HepG2 (cell line): ENCODE measurements around the gene POLR1H. TPM values are rescaled to one million over a fixed set of nuclear protein-coding genes. Genes with fewer than 3 reads are reported as not detected.

Experiments used
- AKAP8 ChIP-seq: sonication (generic); formaldehyde crosslinking; IDR thresholded peaks from 2 replicates; pipeline ENCODE4 v1.5.1; 2020; ENCODE audit warnings: mild to moderate bottlenecking, missing genetic modification reagents
- ARID5B ChIP-seq: IDR thresholded peaks from 2 replicates; pipeline ENCODE4 v1.4.0; 2020; ENCODE audit warnings: mild to moderate bottlenecking, missing genetic modification reagents
- ARNT2 ChIP-seq: sonication (generic); formaldehyde crosslinking; IDR thresholded peaks from 2 replicates; pipeline ENCODE4 v1.8.0; 2022; ENCODE audit warnings: mild to moderate bottlenecking, low read depth, missing genetic modification reagents, moderate library complexity
- FOXP4 ChIP-seq: sonication (generic); formaldehyde crosslinking; IDR thresholded peaks from 2 replicates; pipeline ENCODE4 v1.4.0; 2020; ENCODE audit warnings: missing genetic modification reagents
- HDAC1 ChIP-seq: sonication (generic); formaldehyde crosslinking; IDR thresholded peaks from 2 replicates; pipeline ENCODE4 v1.5.1; 2020; ENCODE audit warnings: mild to moderate bottlenecking, missing genetic modification reagents
- JARID2 ChIP-seq: sonication (generic); formaldehyde crosslinking; IDR thresholded peaks from 2 replicates; pipeline ENCODE4 v1.8.1; 2023; ENCODE audit warnings: missing genetic modification reagents, inconsistent platforms; ENCODE audit not compliant: insufficient replicate concordance
- KAT8 ChIP-seq: IDR thresholded peaks from 2 replicates; pipeline ENCODE4 v1.6.1; 2016; ENCODE audit warnings: missing genetic modification reagents, missing compliant biosample characterization
- MEF2D ChIP-seq: sonication (generic); formaldehyde crosslinking; IDR thresholded peaks from 2 replicates; pipeline ENCODE4 v1.5.1; 2020; ENCODE audit warnings: mild to moderate bottlenecking, missing genetic modification reagents
- NKX3-1 ChIP-seq: sonication (generic); formaldehyde crosslinking; IDR thresholded peaks from 2 replicates; pipeline ENCODE4 v1.5.0; 2020; ENCODE audit warnings: missing genetic modification reagents
- SOX6 ChIP-seq, 2 experiments: fragments of 450-650 bp in 1 of 2; sonication (generic) in 1 of 2; formaldehyde crosslinking in 1 of 2; IDR thresholded peaks; 2 replicates each; pipeline versions ENCODE4 v1.4.0 to v1.6.1; 2017 to 2020; ENCODE audit warnings: antibody characterized with exemption in 1 of 2, mild to moderate bottlenecking in 1 of 2, missing genetic modification reagents in 1 of 2
- TARDBP ChIP-seq: sonication (generic); formaldehyde crosslinking; IDR thresholded peaks from 2 replicates; pipeline ENCODE4 v1.8.0; 2022; ENCODE audit warnings: mild to moderate bottlenecking, missing genetic modification reagents
- ZBTB34 ChIP-seq: sonication (generic); formaldehyde crosslinking; IDR thresholded peaks from 2 replicates; pipeline ENCODE4 v1.8.0; 2022; ENCODE audit warnings: mild to moderate bottlenecking, missing genetic modification reagents
- ZBTB7B ChIP-seq: sonication (generic); formaldehyde crosslinking; IDR thresholded peaks from 2 replicates; pipeline ENCODE4 v1.4.0; 2020; ENCODE audit warnings: missing genetic modification reagents
- ZNF180 ChIP-seq: sonication (generic); formaldehyde crosslinking; IDR thresholded peaks from 2 replicates; pipeline ENCODE4 v1.4.0; 2020; ENCODE audit warnings: low read depth, missing genetic modification reagents, borderline replicate concordance
- ZNF331 ChIP-seq: sonication (generic); formaldehyde crosslinking; IDR thresholded peaks from 2 replicates; pipeline ENCODE4 v1.4.0; 2020; ENCODE audit warnings: missing genetic modification reagents
- ZNF670 ChIP-seq: sonication (generic); formaldehyde crosslinking; IDR thresholded peaks from 2 replicates; pipeline ENCODE4 v1.8.0; 2022; ENCODE audit warnings: mild to moderate bottlenecking, missing genetic modification reagents, borderline replicate concordance
- ZNF747 ChIP-seq: sonication (generic); formaldehyde crosslinking; IDR thresholded peaks from 2 replicates; pipeline ENCODE4 v1.8.1; 2023; ENCODE audit warnings: missing genetic modification reagents, mild to moderate bottlenecking, borderline replicate concordance
- ZNF749 ChIP-seq: sonication (generic); formaldehyde crosslinking; IDR thresholded peaks from 2 replicates; pipeline ENCODE4 v1.8.0; 2022; ENCODE audit warnings: mild to moderate bottlenecking, missing genetic modification reagents, moderate library complexity, borderline replicate concordance
- ZUFSP ChIP-seq: sonication (generic); formaldehyde crosslinking; IDR thresholded peaks from 2 replicates; pipeline ENCODE4 v1.9.0; 2021; ENCODE audit warnings: missing genetic modification reagents, mild to moderate bottlenecking, borderline replicate concordance
- polyA plus RNA-seq, 8 experiments: library from polyadenylated mRNA; depleted of rRNA in 3 of 8; stranded (reverse) in 7 of 8; unstranded in 1 of 8; fragments of >200 nt; fragmentation: Illumina TruSeq in 4 of 8; extraction: Trizol in 4 of 8; gene quantifications; 2 replicates each; pipeline versions ENCODE4 v1.2.1 to v1.2.3, GENCODE V29; 2011 to 2016; ENCODE audit warnings: low read depth in 4 of 8, missing spikeins in 1 of 8, mixed read lengths in 1 of 8; ENCODE audit not compliant: insufficient read depth in 1 of 8
- total RNA-seq, 5 experiments: library from RNA; depleted of rRNA; stranded (reverse); fragments of >200 nt; fragmentation: Illumina TruSeq; extraction: Trizol; gene quantifications; 2 replicates each; pipeline ENCODE4 v1.2.3, GENCODE V29; 2016; ENCODE audit warnings: low read depth in 1 of 5

POLR1H gene
- total and polyA plus RNA-seq, 2 of the 13 experiments (the other 11 are each of a cell fraction or from before 2014, with no cell fraction given): 61.4 to 79.8 TPM

GRCh38 chr6:30075790-30076732 is 15.0 kb downstream of the POLR1H start (continued):
- TF ChIP-seq ZNF749 (CRISPR knock-in tag) (no peak), ARNT2 (CRISPR knock-in tag) (no peak), AKAP8 (CRISPR knock-in tag) (no peak), FOXP4 (CRISPR knock-in tag) (peak; percentile 68), ZNF180 (CRISPR knock-in tag) (no peak), ZNF670 (CRISPR knock-in tag) (0 out of 2 replicates have a peak, but pooled peaks have one; percentile 35), ZBTB34 (CRISPR knock-in tag) (peak; percentile 83; the same call in 1 of the 2 replicates), ZUFSP (no peak), MEF2D (CRISPR knock-in tag) (peak; percentile 14; the same call in 1 of the 2 replicates), HDAC1 (CRISPR knock-in tag) (peak; percentile 49; the same call in 1 of the 2 replicates), TARDBP (CRISPR knock-in tag) (no peak), ZBTB7B (CRISPR knock-in tag) (peak; percentile 62), ZNF331 (no peak), KAT8 (no peak), ARID5B (CRISPR knock-in tag) (peak; percentile 55), NKX3-1 (CRISPR knock-in tag) (no peak), ZNF747 (CRISPR knock-in tag) (no peak), JARID2 (CRISPR knock-in tag) (no peak), SOX6 (IDR thresholded peaks at IDR 0.05) (no peak), SOX6 (CRISPR knock-in tag; IDR thresholded peaks at IDR 0.05) (peak; percentile 41; the same call in 1 of the 2 replicates)
